ENCODE results near the gene MAP1LC3C.
"Not testable (repeated sequence)": the region's sequence is repeated elsewhere in the genome, so short reads cannot be mapped to it uniquely, and the experiment has no call there.

Gene MAP1LC3C

DNA sequence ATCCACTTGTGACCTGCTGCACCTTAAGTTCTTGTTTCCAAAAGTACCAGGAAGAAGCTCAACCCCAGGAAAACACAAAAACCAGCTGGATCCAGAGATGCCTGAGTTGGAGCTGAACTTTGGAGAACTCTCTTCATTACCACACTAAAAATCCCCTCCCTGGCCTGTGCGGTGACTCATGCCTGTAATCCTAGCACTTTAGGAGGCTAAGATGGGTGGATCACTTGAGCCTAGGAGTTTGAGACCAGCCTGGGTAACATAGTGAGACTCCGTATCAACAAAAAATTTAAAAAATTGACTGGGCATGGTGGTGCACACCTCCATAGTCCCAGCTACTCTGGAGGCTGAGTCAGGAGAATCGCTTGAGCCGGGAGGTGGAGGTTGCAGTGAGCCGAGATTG lies 6.2 kb downstream of the MAP1LC3C start:
- no peak for DNase-seq (ENCODE audit: low read depth)

GRCh38 chr1:241990040-241990439 lies 8.9 kb downstream of the MAP1LC3C start:
- DNase-seq (ENCODE audit: low read depth): peak; percentile 92

- not testable (repeated sequence) for DNase-seq (ENCODE audit: low read depth)
Measured at GRCh38 chr1:241988389-241988930, 10.4 kb downstream of the MAP1LC3C start.

GRCh38 chr1:241985787-241986186 lies 13.1 kb downstream of the MAP1LC3C start:
- no peak for DNase-seq (ENCODE audit: low read depth)

DNA sequence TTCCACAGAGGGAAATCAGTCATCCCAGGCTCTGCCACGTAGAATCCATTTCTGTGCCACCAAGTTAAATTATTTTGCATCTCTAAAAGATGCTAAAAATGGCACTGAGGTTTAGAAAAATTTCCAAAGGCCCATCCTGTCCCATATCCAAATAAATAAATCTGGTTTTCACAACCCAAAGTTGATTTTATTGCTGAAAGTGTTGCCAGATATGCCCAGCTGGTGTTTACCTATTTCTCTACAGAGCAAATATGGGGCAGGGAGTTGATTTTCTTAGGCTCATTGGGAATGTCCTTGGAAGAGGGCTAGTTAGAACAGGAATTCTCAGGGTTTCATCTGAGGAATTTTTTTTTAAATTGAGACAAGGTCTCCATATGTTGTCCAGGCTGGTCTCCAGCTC lies 19.0 kb downstream of the MAP1LC3C start:
- DNase-seq (ENCODE audit: low read depth): no peak

GRCh38 chr1:241979071-241979470 lies 19.8 kb downstream of the MAP1LC3C start:
- no peak for DNase-seq (ENCODE audit: low read depth)

DNA sequence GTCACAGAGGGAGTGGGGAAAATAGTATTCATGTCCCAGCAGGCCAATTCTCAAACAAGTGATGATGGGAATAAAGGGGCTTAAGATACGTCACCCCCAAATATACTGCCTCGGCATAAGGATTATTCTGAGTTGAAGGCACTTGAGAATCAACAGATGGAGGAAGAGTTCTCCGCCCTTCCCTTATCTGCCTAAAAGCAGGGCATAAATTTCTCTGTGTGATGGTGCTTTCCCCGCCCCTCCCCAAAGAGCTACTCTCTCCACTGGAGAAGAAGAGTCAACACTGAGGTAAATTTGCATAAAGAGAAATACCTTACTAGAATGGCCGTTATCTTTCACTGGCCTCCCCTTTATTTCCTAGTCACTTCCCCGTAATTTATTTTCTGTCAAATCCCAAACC lies 22.7 kb downstream of the MAP1LC3C start:
- DNase-seq (ENCODE audit: low read depth): no peak

GRCh38 chr1:241972703-241973369 lies 26.1 kb downstream of the MAP1LC3C start:
- no peak for DNase-seq (ENCODE audit: low read depth)

- DNase-seq (ENCODE audit: low read depth): no peak
Measured at GRCh38 chr1:241968611-241969010, 30.3 kb downstream of the MAP1LC3C start.

DNA sequence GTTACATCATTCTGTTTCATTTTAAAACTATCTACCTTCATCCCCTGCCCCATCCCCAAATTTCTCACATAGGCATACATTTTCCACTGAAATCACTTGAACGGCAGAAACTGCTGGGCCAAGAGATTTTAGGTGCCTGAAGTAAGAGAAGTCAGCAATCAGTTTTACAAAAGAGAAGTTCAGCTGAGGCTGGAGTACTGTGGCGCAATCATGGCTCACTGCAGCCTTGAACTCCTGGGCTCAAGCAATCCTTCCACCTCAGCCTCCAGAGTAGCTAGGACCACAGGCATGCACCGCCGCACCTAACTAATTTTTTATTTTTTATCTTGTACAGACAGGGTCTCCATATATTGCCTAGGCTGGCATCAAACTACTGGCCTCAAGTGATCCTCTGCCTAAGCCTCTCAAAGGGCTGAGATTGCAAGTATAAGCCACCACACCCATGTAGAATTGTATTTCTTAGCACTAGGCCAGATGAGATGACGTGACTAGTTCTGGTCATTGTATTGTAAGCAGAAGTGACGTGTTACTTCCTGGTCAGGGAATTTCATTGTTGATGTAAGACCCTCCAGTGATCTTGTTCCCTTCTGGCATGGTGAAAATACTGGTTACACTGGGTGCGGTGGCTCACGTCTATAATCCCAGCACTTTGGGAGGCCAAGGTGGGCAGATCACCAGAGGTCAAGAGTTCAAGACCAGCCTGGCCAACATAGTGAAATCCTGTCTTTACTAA lies 34.2 kb downstream of the MAP1LC3C start:
- peak; percentile 65 for DNase-seq (ENCODE audit: low read depth)

GRCh38 chr1:241963722-241964121 lies 35.2 kb downstream of the MAP1LC3C start:
- no peak for DNase-seq (ENCODE audit: low read depth)

GRCh38 chr1:241962153-241962552 lies 36.7 kb downstream of the MAP1LC3C start:
- DNase-seq (ENCODE audit: low read depth): no peak

DNA sequence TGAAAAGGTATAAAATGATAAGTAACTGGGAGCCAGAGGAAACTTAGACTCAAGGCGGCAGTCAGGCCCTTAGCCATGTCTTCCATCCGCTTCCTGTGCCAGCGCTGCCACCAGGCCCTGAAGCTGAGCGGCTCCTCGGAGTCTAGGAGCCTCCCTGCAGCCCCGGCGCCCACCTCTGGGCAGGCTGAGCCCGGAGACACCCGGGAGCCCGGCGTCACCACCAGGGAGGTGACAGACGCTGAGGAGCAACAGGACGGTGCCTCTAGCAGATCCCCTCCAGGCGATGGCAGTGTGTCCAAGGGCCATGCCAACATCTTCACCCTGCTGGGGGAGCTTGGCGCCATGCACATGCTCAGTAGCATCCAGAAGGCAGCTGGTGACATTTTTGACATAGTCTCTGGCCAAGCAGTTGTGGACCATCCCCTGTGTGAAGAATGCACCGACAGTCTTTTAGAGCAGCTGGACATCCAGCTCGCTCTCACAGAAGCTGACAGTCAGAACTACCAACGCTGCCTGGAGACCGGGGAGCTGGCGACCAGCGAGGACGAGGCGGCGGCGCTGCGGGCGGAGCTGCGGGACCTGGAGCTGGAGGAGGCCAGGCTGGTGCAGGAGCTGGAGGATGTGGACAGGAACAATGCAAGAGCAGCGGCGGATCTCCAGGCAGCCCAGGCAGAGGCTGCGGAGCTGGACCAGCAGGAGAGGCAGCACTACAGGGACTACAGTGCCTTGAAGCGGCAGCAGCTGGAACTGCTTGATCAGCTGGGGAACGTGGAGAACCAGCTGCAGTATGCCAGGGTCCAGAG lies 41.0 kb downstream of the MAP1LC3C start, which contains the start of gene BECN2:
BECN2 (plus strand) TSS at position 76 of the 803 bp plus-strand sequence; CDS start at position 76, 0 bp downstream.
- DNase-seq (ENCODE audit: low read depth): no peak

DNA sequence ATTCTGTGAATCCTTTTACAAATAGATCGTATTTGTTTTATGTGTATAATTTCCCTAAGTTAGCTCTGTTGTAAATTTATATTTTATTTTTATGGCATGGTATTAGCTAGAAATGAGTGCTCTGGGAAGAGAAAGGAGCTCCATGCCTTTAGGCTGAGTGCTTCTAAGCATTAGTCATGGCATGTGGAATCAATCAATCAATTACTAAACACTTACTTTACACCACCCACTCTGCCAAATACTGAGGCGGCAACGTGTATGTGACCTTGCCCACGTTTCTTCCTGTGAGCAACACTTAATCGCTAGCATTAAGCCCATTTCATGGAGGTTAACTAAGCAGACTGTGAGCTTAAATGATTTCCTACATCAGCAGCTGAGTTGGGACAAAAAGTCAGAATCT lies 48.5 kb downstream of the MAP1LC3C start:
- DNase-seq (ENCODE audit: low read depth): peak; percentile 86

- DNase-seq (ENCODE audit: low read depth): no peak
Measured at GRCh38 chr1:241947354-241947753, 51.5 kb downstream of the MAP1LC3C start.
